GM23248 (cell line): Measurements from ENCODE around the gene OPCML.

ENCODE experiments used
- EZH2 ChIP-seq: fragments of 200-600 bp; sonication (generic); IDR thresholded peaks from 2 replicates; pipeline ENCODE4 v1.6.1; 2018; ENCODE audit warnings: antibody characterized with exemption, mild to moderate bottlenecking; ENCODE audit not compliant: insufficient read depth, poor library complexity, severe bottlenecking
- EZH2phosphoT487 ChIP-seq: fragments of 200-600 bp; sonication (generic); IDR thresholded peaks from 2 replicates; pipeline ENCODE4 v1.6.1; 2018; ENCODE audit warnings: antibody characterized with exemption, moderate library complexity, mild to moderate bottlenecking, low read depth; ENCODE audit not compliant: insufficient read depth

DNA sequence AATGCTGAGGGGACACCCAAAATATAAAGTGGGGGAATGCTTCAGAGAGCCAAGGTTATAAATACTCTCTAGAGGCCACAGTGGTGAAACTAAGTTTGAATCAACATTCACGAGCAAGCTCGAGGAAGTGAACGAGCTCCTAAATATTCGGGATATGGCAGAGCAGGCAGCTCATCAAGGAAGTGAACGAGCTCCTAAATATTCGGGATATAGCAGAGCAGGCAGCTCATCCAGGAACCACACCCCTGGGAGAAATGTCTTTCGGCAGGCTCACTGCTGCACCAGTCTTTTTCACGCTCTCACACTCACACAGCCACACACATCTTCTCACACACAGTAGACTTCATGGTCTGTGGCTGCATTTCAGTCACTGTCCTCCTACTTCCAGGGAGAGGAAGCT lies 787.5 kb downstream of the OPCML start:
- TF ChIP-seq EZH2: no peak
- no peak for TF ChIP-seq EZH2phosphoT487
